GM15510 (cell line): ENCODE data around the gene DVL1.

ENCODE experiments used
- POLR2A ChIP-seq: IDR thresholded peaks from 3 replicates; pipeline ENCODE4 v1.6.1; 2011; ENCODE audit warnings: borderline replicate concordance; ENCODE audit not compliant: insufficient read length; ENCODE audit errors: extremely low read depth

Gene DVL1

DNA sequence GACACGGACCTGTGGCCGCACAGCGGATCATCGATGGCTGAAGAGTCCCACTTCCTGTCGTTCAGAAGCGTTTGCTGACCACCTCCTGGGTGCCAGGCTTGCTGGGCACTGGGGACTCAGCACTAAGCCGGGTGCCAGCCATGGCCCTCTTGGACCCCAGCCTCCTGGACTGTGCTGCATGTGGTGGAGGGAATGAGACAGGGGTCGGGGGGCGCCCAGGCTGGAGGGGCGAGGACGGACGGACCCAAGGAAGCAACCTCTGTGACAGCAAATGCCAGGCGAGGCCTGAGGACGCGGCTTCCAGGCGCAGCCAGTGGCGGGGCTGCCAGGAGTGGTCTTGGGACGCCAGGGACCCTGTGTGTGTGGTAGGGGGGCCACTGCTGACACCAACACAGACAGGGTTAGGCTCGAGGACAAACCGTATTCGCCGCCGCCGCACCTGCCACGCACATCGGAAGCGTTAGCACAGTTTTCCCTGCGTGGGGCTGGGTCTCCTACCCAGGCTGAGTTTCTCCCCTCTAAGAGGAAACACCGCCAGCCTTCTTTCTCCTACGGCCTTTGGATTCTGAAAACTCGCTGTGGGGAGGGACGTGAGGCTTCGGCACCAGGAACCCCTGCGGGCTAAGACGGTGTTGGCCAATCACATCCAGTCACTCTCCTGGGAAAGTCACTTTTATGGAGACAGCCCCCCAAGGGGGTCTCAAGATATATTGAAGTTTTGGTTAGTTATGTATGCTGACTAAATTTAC is 12.2 kb upstream of the DVL1 start:
- TF ChIP-seq POLR2A, result no peak

DNA sequence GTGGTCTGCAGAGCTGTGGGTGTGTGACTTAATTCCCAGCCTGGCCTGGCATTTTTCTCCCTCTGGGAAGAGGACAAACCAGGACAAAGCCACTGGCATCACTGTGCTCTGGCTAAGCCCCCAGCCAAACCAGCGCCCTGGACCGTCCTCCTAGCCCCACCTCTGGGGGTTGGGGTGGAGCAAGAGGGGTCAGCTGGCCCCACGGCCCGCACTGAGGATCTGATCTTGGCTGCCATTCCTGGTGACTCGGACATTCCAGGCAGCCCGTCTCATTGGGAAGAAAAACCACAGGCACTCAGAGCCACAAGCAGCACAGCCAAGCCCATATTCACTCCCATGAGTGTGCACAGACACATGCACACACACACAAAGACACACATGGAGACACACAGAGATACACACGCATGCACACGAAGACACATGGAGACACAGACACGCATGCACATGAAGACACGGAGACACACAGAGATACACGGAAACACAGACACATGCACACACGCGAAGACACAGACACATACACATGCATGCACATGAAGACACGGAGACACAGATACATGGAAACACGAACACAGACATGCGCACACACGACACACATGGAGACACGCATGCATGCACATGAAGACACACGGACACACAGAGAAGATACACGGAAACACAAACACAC is 11.4 kb upstream of the DVL1 start:
- TF ChIP-seq POLR2A, result no peak

DNA sequence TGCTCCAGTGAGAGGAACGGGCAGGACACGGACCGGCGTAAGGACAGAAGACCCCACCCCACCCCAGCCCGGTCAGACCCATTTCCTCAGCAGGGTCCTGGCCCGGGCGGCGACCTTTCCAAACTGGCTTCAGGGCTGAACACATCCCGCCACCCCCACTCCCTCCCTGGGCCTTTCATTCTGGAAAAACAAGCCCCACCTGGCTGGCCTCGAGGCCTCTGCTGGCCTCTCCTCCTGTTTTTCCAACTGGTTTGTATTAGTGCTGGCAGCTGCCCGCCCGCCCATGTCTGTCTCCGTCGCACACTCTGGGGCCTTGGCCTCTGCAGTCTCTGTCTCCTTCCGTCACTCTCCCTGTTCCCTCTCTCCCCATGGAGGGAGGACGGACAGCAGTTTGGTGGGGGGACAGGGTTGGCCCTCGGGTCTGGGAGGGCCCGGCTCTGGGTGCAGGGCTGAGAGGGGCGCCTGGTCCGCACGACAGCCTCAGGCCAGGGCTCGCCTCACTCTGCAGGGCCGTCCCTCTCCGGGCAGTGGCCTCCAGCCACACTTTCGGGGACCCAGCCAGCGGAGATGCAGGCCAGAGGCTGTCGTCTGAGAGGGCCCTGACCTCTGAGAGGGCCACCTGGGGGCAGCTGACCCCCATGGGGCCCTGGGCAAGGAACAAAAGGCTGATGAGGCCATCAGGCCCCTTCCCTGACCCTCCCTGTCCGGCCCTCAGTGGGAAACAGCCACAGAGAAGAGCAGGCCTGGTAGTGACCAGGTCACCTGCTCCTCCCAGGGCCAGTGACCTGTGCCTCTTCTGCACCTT is 10.6 kb upstream of the DVL1 start:
- no peak for TF ChIP-seq POLR2A

DNA sequence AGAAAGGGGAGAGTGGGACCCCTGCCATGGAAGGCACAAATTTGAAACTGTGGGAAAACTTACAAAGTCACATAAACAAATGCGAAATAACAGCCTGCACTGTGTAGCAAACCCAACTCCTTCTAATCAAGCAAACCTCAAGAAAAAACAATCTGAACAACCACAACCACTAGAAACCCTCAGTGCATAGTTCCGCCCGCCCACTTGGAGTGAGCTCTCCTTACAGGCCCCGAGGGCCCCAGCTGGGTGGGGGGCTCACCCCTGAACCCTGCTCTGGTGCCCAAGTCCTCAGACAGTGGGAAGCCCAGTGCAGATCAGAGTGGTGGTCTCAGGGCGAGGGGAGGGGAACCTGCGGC is 10.1 kb upstream of the DVL1 start:
- no peak for TF ChIP-seq POLR2A

DNA sequence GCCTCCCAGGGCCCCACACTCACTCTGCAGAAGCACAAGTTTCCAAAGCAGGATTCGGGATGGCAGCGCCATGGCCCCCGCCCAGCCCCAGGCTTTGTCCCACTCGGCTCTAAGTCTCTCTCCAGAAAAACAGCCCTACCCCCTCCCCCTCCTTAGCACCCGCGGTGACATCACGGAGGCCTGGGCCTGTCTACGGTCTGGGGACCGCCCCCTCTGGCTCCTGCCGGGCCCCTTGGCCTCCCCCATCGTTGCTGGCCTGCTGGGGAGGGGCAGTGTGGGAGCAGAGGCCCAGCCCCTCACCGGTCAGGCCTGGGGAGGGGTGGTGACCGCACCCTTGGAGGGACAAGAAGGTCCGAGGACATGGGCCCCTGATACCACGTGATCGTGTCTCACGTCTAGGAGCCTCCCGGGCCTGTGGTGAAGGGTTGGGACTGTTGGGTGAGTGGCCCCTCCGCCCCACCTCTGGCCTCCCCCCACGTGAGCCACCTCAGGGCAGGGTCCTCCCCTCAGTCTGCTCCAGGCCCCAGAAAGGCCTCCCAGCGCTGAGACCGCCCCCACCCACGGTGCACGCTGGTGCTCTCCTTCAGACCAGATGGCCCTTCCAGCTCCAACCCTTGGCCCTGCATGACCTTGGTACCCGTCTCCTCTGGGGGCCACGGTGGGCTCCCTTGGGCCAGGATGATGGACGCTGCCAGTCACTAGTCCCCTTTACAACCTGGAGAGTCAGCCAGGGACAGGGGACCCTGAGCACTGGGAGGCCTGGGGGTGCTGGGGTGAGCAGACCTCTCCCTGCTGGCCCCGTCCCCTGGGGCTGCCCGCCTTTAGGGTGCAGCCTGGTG is 9.4 kb upstream of the DVL1 start, which contains the start of gene MXRA8:
Gene MXRA8, minus strand, starts transcription at position 123 of the 839 bp plus-strand sequence. Its CDS starts 51 bp downstream, at position 72.
- TF ChIP-seq POLR2A, result no peak

DNA sequence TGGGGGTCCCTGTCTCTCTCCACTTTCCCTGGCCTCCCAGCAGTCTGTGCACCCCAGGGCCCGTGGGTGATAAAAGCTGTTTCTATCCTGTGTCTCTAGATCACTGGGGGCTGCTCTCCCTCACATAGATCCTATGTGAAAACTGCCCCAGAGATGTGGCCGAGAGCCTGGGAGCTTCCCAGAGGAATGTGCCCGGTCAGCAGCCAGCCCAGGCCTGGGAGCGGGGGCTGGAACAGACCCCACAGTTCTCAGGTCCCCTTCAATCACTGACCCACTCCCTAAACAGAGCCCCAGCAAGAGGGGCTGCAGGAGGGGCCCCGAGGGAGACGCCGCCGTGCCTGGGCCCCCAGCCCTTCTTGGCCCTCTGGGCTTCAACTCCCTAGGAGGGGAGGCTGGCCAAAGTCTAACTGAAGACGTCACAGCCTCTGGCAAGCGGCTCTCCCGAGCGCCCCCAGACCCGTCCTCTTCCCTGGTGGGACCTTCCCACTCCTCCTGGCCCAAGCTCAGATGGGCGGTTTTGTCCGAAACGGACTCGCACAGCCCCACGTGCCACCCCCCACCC is 8.7 kb upstream of the DVL1 start:
- TF ChIP-seq POLR2A, result no peak

DNA sequence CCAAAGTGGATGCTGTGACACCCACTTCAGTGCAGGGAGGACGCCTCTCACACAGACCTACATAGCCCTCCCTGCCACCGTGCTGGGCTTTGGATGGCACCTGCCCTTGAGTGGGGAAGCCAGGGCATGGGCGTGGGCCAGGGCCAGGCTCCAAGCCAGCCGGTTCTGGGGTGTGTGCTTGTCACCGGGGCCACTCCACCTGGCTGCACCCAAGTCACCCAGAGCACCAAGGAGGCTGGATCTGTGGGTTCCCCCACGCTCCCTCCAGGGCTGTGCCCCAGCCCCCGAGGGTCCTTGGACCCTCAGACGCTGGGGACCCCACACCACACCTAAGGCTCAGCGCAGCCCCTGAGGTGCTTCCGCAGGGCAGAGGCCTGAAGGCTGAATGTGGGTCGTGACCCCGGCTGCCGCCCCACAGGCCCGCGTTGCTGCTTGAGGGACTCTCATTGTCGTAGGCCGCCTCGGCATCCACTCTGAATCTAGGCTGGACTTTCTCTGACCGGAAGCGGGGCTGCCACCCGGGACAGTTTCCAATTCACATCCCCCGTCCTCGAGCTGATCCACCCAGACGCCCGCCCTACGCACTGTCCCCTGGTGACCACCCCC is 7.7 kb upstream of the DVL1 start:
- TF ChIP-seq POLR2A, result no peak

DNA sequence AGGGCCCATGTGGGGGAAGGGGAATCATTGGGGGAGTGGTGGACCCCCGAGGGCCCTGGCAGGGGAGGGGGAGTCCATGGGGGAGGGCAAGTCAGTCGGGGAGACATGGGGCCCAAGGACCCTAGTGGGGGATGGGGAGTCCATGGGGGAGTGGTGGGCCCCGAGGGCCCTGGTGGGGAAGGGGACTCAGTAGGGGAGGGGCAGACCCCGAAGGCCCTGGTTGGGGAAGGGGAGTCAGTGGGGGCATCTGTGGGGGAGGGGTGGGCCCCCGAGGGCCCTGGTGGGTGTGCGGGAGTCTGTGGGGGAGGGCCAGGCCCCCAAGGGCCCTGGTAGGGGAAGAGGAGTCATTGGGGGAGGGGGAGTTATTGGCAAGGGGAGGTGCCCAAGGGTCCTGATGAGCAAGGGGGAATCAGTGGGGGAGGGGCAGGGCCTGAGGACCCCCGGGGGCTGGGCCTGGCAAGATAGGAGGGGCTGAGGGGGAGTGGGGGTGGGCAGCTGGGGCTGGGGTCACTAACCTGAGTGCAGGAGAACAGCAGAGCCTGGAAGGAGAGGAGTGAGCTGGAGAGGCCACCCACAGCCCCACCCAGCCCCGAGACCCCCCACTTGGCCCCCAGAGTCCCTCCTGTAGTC is 7.1 kb upstream of the DVL1 start:
- TF ChIP-seq POLR2A, result no peak

DNA sequence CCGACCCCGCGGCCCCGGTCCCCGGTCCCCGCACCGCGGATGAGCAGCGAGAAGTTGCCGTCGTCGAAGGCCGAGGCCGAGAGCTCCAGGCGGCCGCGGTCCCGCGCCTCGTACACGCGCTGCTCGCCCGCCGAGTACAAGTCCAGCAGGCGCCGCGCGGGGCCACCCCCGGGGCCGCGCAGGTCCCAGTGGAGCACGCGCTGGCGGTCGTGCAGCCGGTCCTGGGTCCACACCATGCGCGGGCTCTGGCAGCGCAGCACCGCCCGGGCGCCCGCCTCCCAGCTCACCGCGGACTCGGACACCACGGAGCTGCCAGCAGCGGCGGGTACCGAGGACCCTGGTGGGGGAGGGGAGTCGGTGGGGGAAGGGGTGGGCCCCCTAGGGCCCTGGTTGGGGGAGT is 6.2 kb upstream of the DVL1 start:
- no peak for TF ChIP-seq POLR2A

DNA sequence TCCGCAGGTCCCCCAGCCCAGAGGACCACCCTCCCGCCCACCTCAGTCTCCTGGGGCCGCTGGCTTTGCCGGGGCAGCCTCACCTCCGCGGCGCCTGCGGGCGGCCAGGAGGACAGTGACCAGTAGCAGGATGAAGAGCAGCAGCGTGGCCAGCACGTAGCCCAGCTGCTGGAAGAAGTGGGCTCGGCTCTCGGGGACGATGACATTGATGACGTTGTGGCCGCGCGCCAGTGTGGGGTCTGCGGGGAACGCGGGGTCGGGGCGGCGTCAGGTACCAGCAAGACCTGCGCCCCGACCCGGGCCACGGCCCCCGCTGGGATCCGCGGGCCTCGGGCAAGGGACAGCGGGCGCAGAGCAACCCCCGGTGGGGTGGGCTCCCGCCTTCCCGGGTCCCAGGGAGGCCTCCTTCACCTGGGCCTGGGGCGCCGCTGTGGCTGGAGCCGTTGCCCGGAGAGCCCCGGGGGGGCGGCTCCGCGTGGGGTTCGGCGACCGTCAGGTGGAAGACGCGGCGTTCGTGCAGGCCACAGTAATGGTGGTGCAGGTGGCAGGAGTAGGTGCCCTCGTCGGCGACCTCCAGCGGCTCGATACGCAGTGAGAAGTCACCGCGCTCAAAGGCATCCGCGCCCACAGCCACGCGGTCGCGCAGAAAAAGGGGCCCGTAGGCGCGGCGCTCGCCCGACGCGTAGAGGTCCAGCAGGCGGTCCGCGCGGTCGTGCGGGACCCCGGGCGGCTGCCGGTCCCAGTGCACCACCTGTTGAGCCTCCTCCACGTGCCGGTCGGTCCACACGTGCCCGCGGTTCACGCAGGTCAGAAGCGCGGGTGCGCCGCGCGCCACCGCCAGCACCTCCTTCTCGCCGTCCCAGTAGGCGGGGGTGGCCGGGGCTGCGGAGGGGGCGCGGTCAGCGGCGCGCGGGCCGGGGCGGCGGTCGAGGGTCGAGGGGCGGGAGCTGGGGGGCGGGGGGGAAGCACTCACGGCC is 5.3 kb upstream of the DVL1 start:
- TF ChIP-seq POLR2A, result peak; percentile 20

DNA sequence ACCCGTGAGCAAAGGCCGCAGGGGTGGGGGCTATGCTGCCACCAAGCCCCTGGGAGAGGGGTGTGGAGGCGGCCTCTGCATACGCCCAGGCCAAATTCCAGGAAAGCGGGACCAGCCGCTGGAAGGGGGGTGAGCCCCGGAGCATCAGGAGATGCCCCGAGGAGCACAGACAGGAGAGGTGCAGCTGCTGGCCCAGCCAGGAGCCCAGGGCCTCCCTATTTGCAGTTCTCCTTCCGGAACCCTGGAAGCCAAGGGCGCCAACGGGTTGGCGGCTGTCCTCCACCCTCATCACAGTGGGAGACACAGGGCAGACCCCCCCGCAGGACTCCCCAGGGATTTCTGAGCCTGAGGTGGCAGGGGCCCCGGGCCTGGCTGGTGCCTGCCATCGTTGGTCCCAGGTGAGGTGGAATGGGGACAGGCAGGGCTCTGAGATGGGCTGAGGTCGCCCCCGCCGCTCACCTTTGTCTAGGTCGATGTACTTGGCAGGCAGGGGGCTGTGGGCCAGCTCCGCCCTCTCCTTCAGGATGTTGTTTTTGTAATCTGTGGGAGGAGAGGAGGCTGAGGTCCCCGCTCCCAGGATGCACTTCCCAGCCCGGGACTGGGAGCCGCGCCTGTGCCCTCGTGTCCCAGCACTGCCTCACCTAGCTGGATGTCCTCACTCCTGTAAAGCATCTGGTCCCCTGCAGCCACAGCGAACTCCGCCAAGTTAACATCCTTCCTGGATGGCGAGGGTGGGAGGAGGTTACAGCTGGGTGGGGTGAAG is 4.4 kb upstream of the DVL1 start:
- TF ChIP-seq POLR2A, result no peak
